NCI-H1694 treated with DMSO at 0.1 percent for 48 hours (cell line): ENCODE results near the gene GASK1A.
"Not testable (repeated sequence)": the region's sequence is repeated elsewhere in the genome, so short reads cannot be mapped to it uniquely, and the experiment has no call there.

ENCODE experiments used
- DNase-seq: peaks from one replicate; lab custom pipeline; 2025; lab: John Stamatoyannopoulos, UW

The GASK1A gene

DNA sequence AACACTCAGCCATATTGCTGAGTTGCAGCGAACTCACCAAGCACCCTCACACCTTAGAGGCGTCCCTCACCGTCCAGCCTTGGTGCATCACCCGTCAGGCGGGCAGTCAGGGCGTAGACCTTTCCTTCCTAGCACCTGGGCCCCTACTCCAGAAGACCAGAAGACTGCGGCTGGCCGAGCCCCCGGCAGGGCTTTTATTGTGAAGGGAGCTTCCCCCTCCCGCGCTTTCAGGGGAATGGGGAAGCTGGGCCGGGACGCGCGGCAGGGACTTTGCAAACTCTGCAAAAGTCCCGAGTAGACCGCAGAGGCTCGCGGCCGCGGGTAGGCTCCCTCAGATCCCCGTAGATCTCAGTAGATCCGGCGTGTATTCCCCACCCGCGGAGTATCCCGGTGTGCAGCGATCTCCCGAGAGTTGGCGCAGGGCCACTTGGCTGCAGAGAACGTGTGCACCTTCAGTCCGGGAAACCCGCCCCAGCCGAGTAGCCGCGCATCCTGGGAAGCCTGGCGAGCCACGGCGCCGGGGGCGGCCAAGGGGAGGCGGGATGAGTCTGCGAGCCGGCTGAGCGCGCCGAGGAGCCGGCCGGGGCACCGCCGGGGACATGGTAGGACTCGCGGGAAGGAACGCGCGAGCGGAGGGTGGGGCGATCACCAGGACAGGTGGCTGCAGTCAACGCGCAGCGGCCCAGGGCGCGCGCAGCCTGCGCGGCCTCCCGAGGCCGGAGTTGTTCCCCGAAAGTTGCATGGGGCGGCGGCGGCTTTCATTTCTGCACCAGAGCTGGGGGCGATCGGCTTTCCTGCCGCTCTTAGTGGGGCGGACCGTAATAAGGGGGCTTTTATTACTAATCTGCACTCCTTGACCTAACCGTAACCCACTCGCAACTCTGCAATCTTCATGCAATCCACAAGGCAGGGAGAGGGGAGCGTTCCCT, at the start of gene GASK1A:
Gene GASK1A, plus strand, starts transcription at position 268 of the 929 bp plus-strand sequence. Its CDS starts 332 bp downstream, at position 600.
- no peak for DNase-seq

DNA sequence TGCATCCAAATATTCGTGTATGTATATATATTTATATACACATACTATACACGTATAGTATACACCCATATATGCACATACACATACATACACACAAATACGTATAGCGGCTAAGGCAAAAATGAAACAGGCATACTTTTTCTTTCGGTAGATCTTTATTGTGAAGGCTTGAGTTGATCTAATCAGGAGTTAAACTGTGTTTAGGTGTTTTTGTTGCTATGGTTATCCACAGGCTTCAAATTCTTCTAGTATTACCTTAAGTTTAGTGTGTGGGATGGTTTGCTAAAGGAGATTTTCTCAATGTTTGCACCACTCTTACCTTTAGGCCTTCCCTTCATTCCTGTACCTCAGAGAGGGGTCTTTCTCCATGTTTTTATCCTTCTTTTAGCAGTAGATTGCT, 45.0 kb upstream of the GASK1A start:
- no peak for DNase-seq

GRCh38 chr3:42934910-42935309, 44.2 kb upstream of the GASK1A start:
- no peak for DNase-seq

GRCh38 chr3:42935472-42935871, 43.6 kb upstream of the GASK1A start:
- no peak for DNase-seq

DNA sequence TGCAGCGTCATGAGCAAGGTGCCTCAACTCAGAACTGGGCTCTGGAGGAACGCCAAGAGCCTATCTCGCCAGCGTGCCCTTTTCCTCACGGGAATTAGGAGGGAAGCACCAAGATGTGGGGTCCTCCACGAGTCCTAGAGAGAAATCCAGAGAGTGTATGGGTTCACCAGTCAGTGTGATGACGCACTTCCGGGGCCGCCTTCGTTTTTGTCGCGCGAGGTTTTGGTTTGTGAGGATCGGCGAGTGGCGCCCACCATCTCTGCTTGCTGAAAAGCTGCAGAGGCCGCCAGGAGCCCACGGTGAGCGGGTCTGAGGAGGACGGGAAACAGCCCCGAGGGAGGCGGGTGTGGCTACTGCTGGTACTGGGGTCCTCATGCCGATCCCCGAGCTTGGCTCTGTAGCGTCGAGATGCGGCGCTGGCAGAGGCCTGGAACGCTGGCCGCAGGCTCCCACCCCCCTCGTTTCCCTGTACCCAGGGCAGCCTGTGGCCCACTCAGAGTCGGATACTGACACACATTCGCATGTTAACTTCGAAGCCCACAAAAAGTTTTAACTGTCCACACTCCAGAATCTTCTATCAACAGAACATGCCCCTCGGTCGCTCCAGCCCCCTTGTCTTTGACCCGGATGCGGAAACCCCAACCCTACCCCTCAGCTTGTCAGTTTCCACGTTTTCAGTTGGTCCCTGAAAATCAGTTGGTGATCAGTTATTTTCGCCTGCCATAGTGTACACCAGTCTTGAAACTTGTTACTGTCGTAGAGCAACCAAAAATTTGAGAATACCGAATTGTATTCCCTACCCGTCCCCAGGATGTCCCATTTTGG, 42.7 kb upstream of the GASK1A start:
- DNase-seq = no peak

DNA sequence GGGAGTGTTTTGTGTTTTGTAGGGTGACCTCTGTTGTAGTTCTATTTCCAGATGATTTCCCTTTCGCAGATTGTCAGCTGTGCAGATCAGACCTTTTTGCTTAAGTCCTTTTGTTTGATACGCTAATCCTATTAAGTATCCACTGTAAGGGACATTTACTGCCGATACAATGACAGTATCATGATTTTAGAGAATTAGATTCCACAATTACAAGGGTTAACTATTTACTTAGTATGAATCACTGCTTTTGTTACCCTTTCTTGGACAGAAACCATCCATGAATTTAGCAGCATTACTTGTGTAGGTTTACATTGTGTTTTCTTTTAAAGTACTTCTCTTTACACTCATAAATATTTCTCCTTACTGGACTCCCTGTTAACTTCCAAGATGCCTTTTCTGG, 41.8 kb upstream of the GASK1A start:
- DNase-seq = no peak

DNA sequence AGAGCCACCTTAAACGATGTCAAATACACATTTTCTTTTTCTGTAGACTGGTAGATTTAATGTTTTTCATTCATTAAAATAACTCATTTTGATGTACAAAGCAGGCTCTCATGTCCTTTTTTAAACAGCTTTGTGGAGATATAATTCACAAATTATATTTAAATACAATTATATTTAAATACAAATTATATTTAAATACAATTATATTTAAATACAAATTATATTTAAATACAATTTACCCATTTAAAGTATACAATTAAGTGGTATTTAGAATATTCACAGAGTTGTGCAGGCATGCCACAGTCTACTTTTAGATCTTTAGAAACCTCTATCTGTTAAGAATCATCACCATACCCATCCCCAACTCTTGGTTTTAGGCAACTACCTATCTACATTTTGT, 36.4 kb upstream of the GASK1A start:
- no peak for DNase-seq

GRCh38 chr3:42946050-42946449, 33.1 kb upstream of the GASK1A start:
- no peak for DNase-seq

DNA sequence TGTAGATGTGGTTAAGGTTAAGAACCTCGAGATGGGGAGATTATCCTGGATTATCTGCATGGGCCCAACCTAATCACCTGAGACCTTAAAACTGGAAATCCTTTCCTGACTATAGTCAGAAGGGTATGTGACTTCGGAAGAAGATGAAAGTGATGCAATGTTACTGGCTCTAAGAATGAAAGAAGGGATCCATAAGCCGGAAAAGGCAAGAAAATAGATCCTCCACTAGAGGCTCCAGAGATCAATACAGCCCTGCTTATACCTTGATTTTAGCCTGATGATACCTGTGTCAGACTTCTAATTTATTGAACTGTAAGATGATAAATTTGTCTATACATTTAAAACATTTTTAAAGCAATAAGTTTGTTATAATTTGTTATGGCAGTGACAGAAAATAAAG, 21.5 kb upstream of the GASK1A start:
- no peak for DNase-seq

- no peak for DNase-seq
Observed at GRCh38 chr3:42960282-42960681, 18.8 kb upstream of the GASK1A start.

GRCh38 chr3:42960786-42961185, 18.3 kb upstream of the GASK1A start:
- DNase-seq = no peak

DNA sequence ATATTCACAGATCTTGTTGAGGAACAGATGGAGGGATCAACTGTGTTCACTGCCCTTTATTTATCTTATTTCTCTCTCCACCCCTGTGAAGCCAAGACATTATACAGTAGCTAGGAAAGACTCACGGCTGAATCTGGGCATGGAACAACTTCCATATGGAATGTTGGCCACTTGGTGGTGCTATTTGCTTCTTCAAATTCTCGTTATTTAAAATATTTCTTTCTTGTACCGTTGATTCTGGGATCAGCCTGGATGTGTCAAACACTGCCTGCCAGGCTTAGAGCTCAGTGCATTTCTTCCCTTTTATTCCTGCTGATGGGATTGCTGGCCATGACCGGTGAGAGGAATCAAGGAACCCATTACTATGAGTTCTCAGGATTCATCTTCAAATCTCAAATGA, 17.5 kb upstream of the GASK1A start:
- DNase-seq = peak; percentile 46

DNA sequence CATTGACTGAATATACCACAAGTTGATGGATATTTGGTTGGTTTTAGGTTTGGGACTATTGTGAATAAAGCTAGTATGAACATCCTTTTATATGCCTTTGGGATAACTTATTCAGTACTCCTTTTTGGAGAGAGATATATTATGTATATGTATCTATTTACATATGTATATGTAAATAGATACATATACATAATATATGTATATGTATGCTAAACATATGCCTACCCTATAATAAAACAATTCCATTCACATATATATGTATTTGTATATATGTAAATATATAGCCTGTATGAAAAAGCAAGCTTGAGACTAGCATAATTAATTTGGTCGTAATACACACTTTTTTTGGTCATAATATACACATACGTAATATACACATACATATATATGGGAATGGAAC, 15.8 kb upstream of the GASK1A start:
- DNase-seq = no peak

GRCh38 chr3:42964266-42964665, 14.8 kb upstream of the GASK1A start:
- no peak for DNase-seq

- DNase-seq = no peak
Observed at GRCh38 chr3:42970557-42970956, 8.6 kb upstream of the GASK1A start.

DNA sequence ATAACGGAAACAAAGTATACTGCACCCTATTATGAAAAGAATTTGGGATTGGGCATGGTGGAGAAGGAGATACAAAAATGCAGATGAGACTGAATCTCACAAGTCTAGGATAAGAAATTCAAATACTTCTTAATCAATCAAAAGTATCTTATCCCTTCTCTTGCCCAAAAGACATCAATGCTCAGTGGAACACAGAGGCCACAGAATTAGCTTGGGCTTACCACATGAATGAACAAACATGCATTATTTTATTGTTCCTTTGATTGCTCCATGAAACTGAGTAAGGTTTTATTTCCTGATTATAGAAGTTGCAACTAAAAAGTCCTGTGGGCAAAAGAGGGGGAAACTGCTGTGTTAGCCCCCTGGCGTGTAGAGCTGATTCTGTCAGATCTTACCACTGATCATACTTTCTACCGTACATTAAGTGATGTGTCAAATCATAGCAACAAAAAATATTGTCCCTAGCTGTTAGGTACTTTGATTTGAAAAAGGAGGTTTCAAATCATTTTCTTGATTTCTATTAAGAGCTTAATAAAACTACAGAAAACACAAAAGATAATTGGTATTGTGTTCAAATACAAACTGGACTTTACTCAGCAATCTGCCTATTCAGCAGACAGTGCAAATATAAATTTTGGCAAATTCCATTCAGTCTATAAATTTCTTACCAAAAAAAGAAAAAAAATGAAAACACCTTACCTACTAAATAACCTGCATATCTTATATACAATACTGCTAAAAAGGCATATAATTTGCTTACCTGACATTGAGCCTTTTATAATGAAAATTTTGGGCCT, 7.9 kb upstream of the GASK1A start:
- no peak for DNase-seq

- not testable (repeated sequence) for DNase-seq
Observed at GRCh38 chr3:42974906-42975305, 4.2 kb upstream of the GASK1A start.

GRCh38 chr3:42975456-42975855, 3.7 kb upstream of the GASK1A start:
- no peak for DNase-seq

- no peak for DNase-seq
Observed at GRCh38 chr3:42975955-42976354, 3.2 kb upstream of the GASK1A start.

DNA sequence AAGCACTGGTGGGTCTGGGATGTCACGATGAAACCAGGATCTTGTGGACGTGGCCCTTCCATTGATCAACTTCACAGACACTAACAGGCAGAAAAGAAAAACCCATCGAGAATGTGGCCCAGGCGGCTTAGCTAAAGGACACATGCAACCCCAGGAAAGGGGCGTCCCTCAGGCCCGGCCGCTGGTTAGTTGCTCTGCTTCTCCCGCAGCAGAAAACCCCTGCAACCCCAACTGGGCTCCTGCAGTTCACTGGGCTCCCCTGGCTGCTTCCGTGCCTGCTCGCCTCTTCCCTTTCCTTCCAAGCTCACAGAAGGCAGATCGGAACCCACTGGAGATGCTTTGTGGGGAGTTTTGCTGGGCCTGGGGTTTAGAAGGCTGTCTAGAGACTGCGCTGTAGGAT, 1.1 kb downstream of the GASK1A start:
- no peak for DNase-seq

- no peak for DNase-seq
Observed at GRCh38 chr3:42980909-42981308, 1.8 kb downstream of the GASK1A start.
